Mesothelial cell of epicardium (in vitro differentiated cells): ENCODE measurements around the gene REC8. TPM values are rescaled to one million over a fixed set of nuclear protein-coding genes. Genes with fewer than 3 reads are reported as not detected.

Experiments
- DNase-seq, 2 experiments: peaks; one replicate each; pipeline ENCODE4 v3.0.0; 2021; ENCODE audit warnings: low spot score in 2 of 2; ENCODE audit not compliant: unreplicated experiment in 2 of 2
- H3K27ac Mint-ChIP-seq: 2 replicates; pipeline ENCODE4 v1.8.0; 2021; ENCODE audit warnings: mixed read lengths
- H3K27me3 Mint-ChIP-seq: 2 replicates; pipeline ENCODE4 v1.8.0; 2021; ENCODE audit warnings: low read depth, mixed read lengths
- H3K36me3 Mint-ChIP-seq: 2 replicates; pipeline ENCODE4 v1.8.0; 2021; ENCODE audit warnings: mixed read lengths
- H3K4me1 Mint-ChIP-seq: 2 replicates; pipeline ENCODE4 v1.8.0; 2021; ENCODE audit warnings: mixed read lengths
- H3K4me3 Mint-ChIP-seq: 2 replicates; pipeline ENCODE4 v1.8.0; 2021; ENCODE audit warnings: mild to moderate bottlenecking, moderate library complexity, mixed read lengths
- H3K9me3 Mint-ChIP-seq: 2 replicates; pipeline ENCODE4 v1.8.0; 2021; ENCODE audit warnings: mixed read lengths
- total RNA-seq: library from RNA; stranded (reverse); gene quantifications from 3 replicates; pipeline ENCODE4 v1.2.1, GENCODE V29; 2021
- TF ChIP-seq, protein P1 (sequence below): fragments of 200-600 bp; sonication (generic); IDR thresholded peaks from one replicate; pipeline ENCODE4 v1.5.0; 2021; ENCODE audit warnings: antibody characterized with exemption; ENCODE audit not compliant: unreplicated experiment

Gene REC8
- total RNA-seq, 1 donor from 2014 or later = 486 TPM

DNA sequence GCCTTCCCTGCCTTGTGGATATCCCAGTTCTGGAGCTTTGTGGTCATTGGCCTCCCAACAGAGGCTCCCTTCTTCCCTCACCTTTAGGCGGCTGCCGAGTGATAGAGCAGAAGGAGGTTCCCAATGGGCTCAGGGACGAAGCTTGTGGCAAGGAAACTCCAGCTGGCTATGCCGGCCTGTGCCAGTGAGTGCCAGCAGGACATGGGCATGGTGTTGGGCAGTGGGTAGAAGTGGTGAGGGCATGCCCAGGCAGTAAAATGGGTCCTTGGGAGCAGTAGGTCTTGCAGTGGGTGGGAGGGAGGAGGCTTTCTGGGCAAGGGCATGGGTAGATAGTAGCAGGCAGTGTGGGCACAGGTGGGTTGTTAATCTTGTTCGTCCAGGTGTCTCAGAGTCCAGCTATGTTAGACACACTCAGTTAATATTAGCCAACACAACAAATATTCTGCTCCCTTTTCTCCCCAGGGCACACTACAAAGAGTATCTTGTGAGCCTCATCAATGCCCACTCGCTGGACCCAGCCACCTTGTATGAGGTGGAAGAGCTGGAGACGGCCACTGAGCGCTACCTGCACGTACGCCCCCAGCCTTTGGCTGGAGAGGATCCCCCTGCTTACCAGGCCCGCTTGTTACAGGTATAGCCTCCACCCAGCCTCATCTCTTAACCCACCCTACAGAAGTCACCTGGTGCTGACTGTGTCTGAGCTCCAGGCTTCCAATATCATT is 11.9 kb upstream of the REC8 start:
- Mint-ChIP-seq H3K4me1 (peaks cover 39% of the 10 kb centered on the region), H3K27me3 (no peaks in the 10 kb centered on the region), H3K36me3 (peaks cover 34% of the 10 kb centered on the region), H3K27ac (peak overlapping the region; percentile 99), H3K9me3 (no peaks in the 10 kb centered on the region), H3K4me3 (no peak overlapping the region)
- TF ChIP-seq, protein P1, sequence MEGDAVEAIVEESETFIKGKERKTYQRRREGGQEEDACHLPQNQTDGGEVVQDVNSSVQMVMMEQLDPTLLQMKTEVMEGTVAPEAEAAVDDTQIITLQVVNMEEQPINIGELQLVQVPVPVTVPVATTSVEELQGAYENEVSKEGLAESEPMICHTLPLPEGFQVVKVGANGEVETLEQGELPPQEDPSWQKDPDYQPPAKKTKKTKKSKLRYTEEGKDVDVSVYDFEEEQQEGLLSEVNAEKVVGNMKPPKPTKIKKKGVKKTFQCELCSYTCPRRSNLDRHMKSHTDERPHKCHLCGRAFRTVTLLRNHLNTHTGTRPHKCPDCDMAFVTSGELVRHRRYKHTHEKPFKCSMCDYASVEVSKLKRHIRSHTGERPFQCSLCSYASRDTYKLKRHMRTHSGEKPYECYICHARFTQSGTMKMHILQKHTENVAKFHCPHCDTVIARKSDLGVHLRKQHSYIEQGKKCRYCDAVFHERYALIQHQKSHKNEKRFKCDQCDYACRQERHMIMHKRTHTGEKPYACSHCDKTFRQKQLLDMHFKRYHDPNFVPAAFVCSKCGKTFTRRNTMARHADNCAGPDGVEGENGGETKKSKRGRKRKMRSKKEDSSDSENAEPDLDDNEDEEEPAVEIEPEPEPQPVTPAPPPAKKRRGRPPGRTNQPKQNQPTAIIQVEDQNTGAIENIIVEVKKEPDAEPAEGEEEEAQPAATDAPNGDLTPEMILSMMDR = no peak
- DNase-seq = no peak

- Mint-ChIP-seq H3K36me3 (peaks cover 38% of the 10 kb centered on the region), H3K4me3 (peak overlapping the region; percentile 94), H3K27me3 (no peaks in the 10 kb centered on the region), H3K4me1 (peaks cover 40% of the 10 kb centered on the region), H3K9me3 (no peaks in the 10 kb centered on the region), H3K27ac (peak overlapping the region; percentile 99)
- TF ChIP-seq, protein P1 = no peak
- no peak for DNase-seq
Measured at GRCh38 chr14:24160499-24160849, 11.4 kb upstream of the REC8 start.

DNA sequence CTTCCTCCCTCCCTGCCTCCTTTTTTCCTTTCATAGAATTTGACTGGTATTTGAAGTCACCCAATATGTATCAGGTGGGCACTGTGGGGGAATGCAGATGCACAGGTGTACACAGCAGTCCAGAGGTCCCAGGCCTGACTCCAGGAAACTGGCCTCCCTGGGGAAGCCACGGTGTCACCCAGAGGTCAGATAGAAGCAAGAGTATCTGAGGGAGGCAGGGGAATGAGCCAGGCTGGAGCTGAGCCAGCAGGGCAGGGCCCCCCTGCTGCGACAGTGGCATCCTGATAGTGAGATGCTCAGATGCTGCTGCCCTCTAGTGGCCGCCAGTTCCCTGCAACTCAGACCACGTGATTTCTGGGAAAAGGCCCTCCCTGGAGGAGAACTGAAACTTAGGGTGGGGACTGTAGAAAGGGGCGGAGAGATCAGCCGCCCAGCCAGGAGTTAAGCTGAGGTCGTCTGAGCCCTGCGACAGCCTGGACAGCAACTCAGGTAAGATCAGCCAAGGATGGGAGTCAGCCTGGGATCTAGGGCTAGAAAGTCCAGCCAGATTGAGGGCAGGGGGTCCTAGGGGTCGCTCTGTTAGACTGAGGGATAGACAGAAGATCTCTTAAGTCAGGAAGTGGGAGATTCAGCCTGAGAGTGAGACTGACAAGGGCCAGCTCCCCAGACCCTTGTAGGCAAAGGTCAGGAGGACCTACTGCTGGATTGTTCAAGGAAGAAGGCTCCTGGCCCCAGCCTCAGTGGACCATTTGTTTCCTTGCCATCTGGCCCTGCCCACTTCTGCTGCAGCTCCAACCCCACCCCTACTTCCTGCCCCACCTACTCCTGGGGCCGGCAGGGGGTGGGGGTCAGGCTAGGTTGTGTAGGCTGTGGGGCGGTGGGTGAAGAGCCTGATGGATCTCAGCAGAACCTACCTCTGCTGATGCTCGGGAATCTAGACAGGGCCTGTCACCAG is 10.8 kb upstream of the REC8 start, which contains the start of gene IRF9:
IRF9 (plus strand) TSS at position 416 of the 955 bp plus-strand sequence. CDS start 880 bp downstream, outside the sequence.
- peaks cover 44% of the 10 kb centered on the region for H3K4me1 Mint-ChIP-seq
- H3K27ac Mint-ChIP-seq = peak within 1 kb of the TSS; percentile 99
- H3K27me3 Mint-ChIP-seq = no peaks in the 10 kb centered on the region
- TF ChIP-seq, protein P1 = peak; percentile 98
- H3K4me3 Mint-ChIP-seq = peak within 1 kb of the TSS; percentile 94
- H3K36me3 Mint-ChIP-seq = peaks cover 36% of the 10 kb centered on the region
- DNase-seq = peak; percentile 89 to 98
- H3K9me3 Mint-ChIP-seq = no peaks in the 10 kb centered on the region

GRCh38 chr14:24162093-24162492 is 9.8 kb upstream of the REC8 start:
- no peak for DNase-seq
- Mint-ChIP-seq H3K36me3 (peaks cover 40% of the 10 kb centered on the region), H3K27me3 (no peaks in the 10 kb centered on the region)

GRCh38 chr14:24164518-24164991 is 7.3 kb upstream of the REC8 start:
- TF ChIP-seq, protein P1 = no peak
- H3K4me1 Mint-ChIP-seq = peaks cover 45% of the 10 kb centered on the region
- H3K4me3 Mint-ChIP-seq = peak overlapping the region; percentile 48
- H3K27ac Mint-ChIP-seq = peak overlapping the region; percentile 85
- H3K27me3 Mint-ChIP-seq = no peaks in the 10 kb centered on the region
- H3K36me3 Mint-ChIP-seq = peaks cover 41% of the 10 kb centered on the region
- DNase-seq = no peak
- no peaks in the 10 kb centered on the region for H3K9me3 Mint-ChIP-seq

More at GRCh38 chr14:24162093-24162492, 9.8 kb upstream of the REC8 start:
- peaks cover 45% of the 10 kb centered on the region for H3K4me1 Mint-ChIP-seq
- peak overlapping the region; percentile 99 for H3K27ac Mint-ChIP-seq
- H3K4me3 Mint-ChIP-seq = peak overlapping the region; percentile 94
- TF ChIP-seq, protein P1 = no peak
- H3K9me3 Mint-ChIP-seq = no peaks in the 10 kb centered on the region
